AG10803 (cell line): Measurements from ENCODE around the gene UGT1A3.

ENCODE experiments used
- DNase-seq: peaks from one replicate; pipeline ENCODE4 v3.0.0; 2010; ENCODE audit warnings: low read depth
- H3K4me3 ChIP-seq: 2 replicates; pipeline ENCODE4 v1.5.1; 2011; ENCODE audit warnings: mild to moderate bottlenecking, low read length, control low read depth
- CTCF ChIP-seq: conservative IDR thresholded peaks from 2 replicates; pipeline ENCODE4 v1.5.1; 2011; ENCODE audit warnings: mild to moderate bottlenecking, low read length, control low read depth, inconsistent platforms

UGT1A3 gene

DNA sequence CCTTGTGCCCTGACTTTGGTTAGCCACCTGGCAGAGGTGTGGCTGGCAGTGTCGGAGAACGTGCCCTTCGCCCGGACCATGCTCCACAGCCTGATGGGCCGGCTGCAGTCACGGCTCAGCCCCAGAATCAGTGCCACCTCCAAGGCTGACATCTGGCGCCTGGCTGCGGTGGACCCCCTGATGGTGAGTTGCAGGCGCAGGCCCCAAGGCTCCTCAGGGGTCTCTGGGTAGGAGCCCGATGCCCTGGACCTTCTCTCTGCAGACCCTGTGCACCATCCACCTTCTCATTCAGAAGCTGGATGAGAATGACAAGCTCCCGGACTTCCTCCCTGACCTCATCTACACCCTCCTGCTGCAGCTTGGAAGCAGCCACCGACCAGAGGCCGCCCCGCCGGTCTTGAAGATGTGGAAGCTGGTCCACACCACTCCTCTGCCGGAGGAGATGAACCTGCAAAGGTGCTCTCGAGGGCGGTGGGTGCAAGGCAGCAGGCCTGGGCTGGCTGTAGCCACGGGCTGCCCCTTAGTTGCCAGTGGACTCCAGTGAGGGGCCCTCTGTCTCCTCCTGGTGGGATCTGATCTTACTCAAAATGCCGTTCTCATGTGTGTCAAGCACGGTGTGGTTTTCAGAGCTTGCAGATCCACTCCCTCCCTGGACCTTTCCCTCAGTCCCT, 93.4 kb downstream of the UGT1A3 start:
- H3K4me3 ChIP-seq, result no peak overlapping the region
- DNase-seq, result no peak
- no peak for TF ChIP-seq CTCF
